Measurements from ENCODE around the gene PPFIA4.

PPFIA4 gene

GRCh38 chr1:203091199-203091477, 64.8 kb downstream of the PPFIA4 start:
- H3K4me3 ChIP-seq (replicated peaks in 1 of 2; ENCODE audit: low read depth in 2 of 2, low read length in 2 of 2): no peak overlapping the region
- DNase-seq (ENCODE audit: low read depth in 2 of 2): no peak
- no peak for TF ChIP-seq CTCF (IDR thresholded peaks at IDR 0.05; ENCODE audit: low read depth, low read length)

- TF ChIP-seq CTCF (IDR thresholded peaks at IDR 0.05; ENCODE audit: low read depth, low read length): no peak
- H3K4me3 ChIP-seq (replicated peaks in 1 of 2; ENCODE audit: low read depth in 2 of 2, low read length in 2 of 2): no peak overlapping the region
- no peak for DNase-seq (ENCODE audit: low read depth in 2 of 2)
These were observed 65.6 kb downstream of the PPFIA4 start for GRCh38 chr1:203091761-203092330.

GRCh38 chr1:203093754-203094410, 67.6 kb downstream of the PPFIA4 start:
- no peak overlapping the region for H3K4me3 ChIP-seq (replicated peaks in 1 of 2; ENCODE audit: low read depth in 2 of 2, low read length in 2 of 2)
- TF ChIP-seq CTCF (IDR thresholded peaks at IDR 0.05; ENCODE audit: low read depth, low read length): no peak
- no peak for DNase-seq (ENCODE audit: low read depth in 2 of 2)

GRCh38 chr1:203095061-203095690, 68.9 kb downstream of the PPFIA4 start:
- no peak overlapping the region for H3K4me3 ChIP-seq (replicated peaks in 1 of 2; ENCODE audit: low read depth in 2 of 2, low read length in 2 of 2)
- no peak for DNase-seq (ENCODE audit: low read depth in 2 of 2)
- no peak for TF ChIP-seq CTCF (IDR thresholded peaks at IDR 0.05; ENCODE audit: low read depth, low read length)

GRCh38 chr1:203096566-203096965, 70.3 kb downstream of the PPFIA4 start:
- TF ChIP-seq CTCF (IDR thresholded peaks at IDR 0.05; ENCODE audit: low read depth, low read length): no peak
- no peak overlapping the region for H3K4me3 ChIP-seq (replicated peaks in 1 of 2; ENCODE audit: low read depth in 2 of 2, low read length in 2 of 2)
- DNase-seq (ENCODE audit: low read depth in 2 of 2): no peak

- no peak overlapping the region for H3K4me3 ChIP-seq (replicated peaks in 1 of 2; ENCODE audit: low read depth in 2 of 2, low read length in 2 of 2)
- no peak for DNase-seq (ENCODE audit: low read depth in 2 of 2)
- no peak for TF ChIP-seq CTCF (IDR thresholded peaks at IDR 0.05; ENCODE audit: low read depth, low read length)
These were observed 70.7 kb downstream of the PPFIA4 start for GRCh38 chr1:203097001-203097400.

Measured in cardiac fibroblast (primary cell).